ENCODE data around the gene LBX2. TPM values are rescaled to one million over a fixed set of nuclear protein-coding genes. Genes with fewer than 3 reads are reported as not detected.
A peak's percentile ranks its signal among the peaks of the same experiment; 100 is the strongest.

Gene LBX2
- total RNA-seq, 3 donors from 2014 or later: 0.22 to 0.24 TPM; not detected in 1

DNA sequence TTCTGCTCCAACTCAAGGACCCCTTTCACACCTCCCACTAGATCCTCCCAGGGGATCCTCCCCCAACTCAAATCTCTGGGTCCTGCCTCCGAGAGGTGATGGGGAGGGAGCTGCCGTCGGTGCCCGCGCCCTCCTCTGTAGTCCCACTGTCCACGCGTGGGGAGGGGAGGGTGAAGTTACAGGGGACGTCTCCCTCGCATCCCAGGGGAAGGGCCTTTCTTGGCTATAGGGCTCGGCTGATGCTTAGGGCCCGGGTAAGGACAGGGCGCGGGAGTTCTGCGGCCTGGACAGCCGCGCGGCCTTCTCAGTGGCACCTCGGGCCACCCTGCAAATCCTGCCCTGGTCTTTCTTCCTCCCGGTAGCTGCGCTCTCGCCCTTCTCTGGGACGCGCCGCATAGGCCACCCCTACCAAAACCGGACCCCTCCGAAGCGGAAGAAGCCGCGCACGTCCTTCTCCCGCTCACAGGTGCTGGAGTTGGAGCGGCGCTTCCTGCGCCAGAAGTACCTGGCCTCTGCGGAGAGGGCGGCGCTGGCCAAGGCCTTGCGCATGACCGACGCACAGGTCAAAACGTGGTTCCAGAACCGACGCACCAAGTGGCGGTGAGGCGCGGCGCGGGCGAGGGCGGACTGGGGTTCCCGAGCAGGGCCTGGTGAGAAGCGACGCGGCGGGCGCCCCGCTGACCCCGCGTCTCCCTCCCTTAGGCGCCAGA is 16.0 kb upstream of the LBX2 start:
- no peak for DNase-seq
- no peaks in the 10 kb centered on the region for H3K9me3 Mint-ChIP-seq
- peaks cover 20% of the 10 kb centered on the region for H3K4me1 Mint-ChIP-seq (ENCODE audit: low read depth)
- peak overlapping the region; percentile 63 for H3K4me3 Mint-ChIP-seq
- ATAC-seq: peak; percentile 18 to 28
- no peaks in the 10 kb centered on the region for H3K36me3 Mint-ChIP-seq (ENCODE audit: insufficient read depth)
- peaks cover 83% of the 10 kb centered on the region for H3K27me3 Mint-ChIP-seq (ENCODE audit: low read depth)

DNA sequence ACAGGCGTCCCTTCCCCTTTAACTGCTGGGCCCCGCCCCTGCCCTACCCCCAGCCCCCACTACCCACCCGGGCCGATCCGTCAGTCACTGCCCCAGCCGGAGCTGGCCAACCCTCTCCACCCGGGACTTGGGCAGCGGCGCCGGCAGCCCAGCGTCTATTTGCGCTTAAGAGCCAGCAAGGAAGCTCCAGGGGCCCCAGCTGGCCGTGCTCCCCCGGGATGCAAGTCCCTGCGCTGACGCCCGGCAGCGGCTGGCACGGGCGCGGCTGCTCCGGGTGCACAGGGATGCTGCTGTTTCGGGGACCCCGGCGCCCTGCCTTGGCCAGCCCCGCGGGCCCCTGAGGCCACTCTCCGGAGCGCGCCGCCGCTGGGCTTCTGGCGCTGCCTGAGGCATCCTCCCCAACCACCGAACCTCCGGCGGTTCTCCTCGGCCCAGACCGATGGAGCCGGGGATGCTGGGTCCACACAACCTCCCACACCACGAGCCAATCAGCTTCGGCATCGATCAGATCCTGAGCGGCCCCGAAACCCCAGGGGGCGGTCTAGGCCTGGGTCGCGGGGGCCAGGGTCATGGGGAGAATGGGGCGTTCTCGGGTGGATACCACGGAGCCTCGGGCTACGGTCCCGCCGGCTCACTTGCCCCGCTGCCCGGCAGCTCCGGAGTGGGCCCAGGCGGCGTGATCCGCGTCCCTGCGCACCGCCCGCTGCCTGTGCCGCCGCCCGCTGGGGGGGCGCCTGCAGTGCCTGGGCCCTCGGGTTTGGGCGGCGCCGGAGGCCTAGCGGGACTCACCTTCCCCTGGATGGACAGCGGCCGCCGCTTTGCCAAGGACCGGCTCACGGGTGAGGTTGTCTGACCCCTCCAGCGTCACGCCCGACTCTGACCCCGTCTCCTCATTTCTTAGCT is 15.2 kb upstream of the LBX2 start, which contains the start of gene TLX2:
TSS of gene TLX2 (plus strand) at position 83 of the 903 bp plus-strand sequence. CDS start at position 440, 357 bp downstream.
- Mint-ChIP-seq H3K9me3 (no peaks in the 10 kb centered on the region), H3K4me1 (ENCODE audit: low read depth) (peaks cover 20% of the 10 kb centered on the region), H3K4me3 (peak within 1 kb of the TSS; percentile 63), H3K27me3 (ENCODE audit: low read depth) (peaks cover 75% of the 10 kb centered on the region), H3K36me3 (ENCODE audit: insufficient read depth) (no peaks in the 10 kb centered on the region)
- ATAC-seq (peak; percentile 9 to 22), DNase-seq (no peak)

DNA sequence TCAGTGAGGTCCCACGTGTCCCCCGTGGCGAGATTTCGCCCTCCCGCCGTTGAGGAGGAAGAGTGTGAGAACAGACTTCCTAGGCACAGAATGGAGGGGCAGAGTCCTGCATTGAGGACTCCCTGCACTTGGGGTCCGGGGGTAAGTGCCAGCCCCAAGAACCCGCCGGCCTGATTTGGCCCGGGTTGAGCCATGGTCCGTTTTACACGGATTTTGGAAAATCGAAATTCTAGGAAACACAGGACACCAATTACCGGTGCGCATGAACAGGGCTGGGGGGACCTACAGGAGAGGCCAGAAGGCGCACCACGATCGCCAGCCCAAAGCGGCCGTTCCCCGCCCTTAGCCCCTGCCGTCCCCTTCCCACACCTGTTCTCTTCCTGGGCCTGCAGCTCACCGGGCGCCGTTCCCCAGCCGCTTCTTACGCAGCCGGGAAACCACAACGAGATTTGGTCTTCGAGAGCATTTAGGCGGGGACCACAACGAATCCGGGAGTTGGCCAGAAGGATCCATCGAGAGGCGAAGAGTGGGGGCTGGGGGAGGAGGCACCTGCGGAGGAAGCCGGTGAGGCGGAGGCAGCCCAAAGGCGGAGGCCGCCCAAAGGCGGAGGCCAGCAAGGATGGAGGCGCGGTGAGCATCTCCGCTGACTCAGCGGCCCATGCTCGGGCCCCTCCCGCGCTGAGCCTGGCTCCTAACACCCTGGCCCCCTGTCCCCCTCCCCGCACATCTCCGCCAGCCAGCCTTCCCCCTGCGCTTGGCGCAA is 14.4 kb upstream of the LBX2 start:
- Mint-ChIP-seq H3K9me3 (no peaks in the 10 kb centered on the region), H3K36me3 (ENCODE audit: insufficient read depth) (no peaks in the 10 kb centered on the region), H3K4me1 (ENCODE audit: low read depth) (peaks cover 21% of the 10 kb centered on the region), H3K27me3 (ENCODE audit: low read depth) (peaks cover 67% of the 10 kb centered on the region), H3K4me3 (peak overlapping the region; percentile 16)
- no peak for DNase-seq
- ATAC-seq: peak; percentile 19 to 26

DNA sequence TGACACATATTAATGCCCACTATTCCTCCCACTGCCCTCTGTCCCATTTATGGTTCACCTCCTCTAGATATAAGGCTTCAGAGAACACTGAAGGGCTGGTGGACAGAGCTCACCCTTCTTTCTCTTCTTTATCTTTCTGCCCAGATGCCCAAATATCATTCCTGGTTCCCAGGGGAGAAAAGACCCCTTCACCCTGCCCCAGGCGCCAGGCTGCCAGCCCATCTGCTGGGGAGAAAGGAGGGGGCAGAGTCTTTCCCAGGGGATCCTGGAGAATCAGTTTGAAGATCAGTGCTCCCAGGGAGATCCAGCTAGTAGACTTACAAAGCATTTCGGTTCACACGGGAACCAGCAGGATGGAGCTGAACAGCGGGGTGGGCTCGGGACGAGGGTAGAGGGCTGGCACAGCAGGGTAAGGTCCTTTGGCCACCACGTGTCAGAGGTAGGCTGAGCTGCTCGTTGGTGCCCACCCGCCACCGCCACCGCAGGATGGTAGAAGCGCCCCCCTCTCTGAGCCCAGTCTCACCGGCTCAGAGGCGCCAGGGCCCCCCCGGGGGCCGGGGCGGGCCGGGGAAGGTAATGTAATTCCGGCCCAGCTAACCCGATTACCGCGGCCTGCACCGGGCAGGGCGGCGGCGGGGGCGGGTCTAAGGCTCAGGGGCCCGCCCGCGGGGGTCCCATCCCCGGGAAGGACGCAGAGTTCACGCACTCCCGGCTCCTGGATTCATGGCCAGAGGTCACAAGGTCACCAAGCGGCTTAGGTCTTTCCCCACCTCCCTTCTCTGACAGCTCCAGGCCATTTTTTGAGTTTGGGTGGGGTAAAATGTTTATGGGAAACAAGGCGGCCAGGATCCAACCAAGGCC is 13.6 kb upstream of the LBX2 start:
- H3K4me3 Mint-ChIP-seq: peak overlapping the region; percentile 16
- H3K36me3 Mint-ChIP-seq (ENCODE audit: insufficient read depth): no peaks in the 10 kb centered on the region
- ATAC-seq (no peak), DNase-seq (no peak)
- peaks cover 29% of the 10 kb centered on the region for H3K4me1 Mint-ChIP-seq (ENCODE audit: low read depth)
- peaks cover 59% of the 10 kb centered on the region for H3K27me3 Mint-ChIP-seq (ENCODE audit: low read depth)
- no peaks in the 10 kb centered on the region for H3K9me3 Mint-ChIP-seq

DNA sequence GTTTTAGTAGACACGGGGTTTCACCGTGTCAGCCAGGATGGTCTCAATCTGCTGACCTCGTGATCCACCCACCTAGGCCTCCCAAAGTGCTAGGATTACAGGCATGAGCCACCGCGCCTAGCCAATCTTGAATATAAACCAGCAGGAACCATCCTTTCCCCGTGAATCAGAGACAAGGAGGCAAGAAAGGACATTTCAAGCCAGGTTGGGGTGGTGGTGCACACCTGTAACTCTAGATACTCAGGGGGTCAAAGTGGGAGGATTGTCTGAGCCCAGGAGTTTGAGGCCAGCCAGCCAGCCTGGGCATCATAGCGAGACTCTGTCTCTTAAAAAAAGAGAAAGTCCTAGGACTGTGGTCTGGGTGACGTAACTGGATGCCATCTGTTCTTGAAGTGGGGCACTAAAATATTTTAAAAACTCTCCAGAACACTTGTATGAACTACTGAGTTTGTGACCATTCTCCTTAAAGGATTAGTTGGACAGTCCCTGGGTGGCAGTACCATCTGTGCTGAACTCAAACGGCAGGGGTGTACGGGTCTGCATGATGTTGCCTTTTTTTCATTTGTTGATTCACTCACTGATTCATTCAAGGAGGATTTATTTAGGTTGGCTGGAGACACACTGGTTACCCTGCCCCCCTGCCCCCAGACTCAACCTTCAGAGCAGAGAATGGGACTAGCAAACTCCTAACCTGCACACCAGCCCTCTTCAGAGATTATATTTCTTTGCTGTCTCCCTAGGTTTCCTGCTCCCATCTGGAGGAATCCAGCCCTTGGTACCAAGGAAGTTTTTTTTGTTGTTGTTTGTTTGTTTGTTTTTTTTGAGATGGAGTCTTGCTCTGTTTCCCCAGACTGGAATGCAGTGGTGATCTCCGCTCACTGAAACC is 11.9 kb upstream of the LBX2 start:
- no peak for ATAC-seq
- H3K9me3 Mint-ChIP-seq: no peaks in the 10 kb centered on the region
- H3K4me1 Mint-ChIP-seq (ENCODE audit: low read depth): peaks cover 33% of the 10 kb centered on the region
- no peak for DNase-seq
- H3K4me3 Mint-ChIP-seq: no peak overlapping the region
- H3K27me3 Mint-ChIP-seq (ENCODE audit: low read depth): peaks cover 44% of the 10 kb centered on the region
- H3K36me3 Mint-ChIP-seq (ENCODE audit: insufficient read depth): peaks cover 4% of the 10 kb centered on the region

DNA sequence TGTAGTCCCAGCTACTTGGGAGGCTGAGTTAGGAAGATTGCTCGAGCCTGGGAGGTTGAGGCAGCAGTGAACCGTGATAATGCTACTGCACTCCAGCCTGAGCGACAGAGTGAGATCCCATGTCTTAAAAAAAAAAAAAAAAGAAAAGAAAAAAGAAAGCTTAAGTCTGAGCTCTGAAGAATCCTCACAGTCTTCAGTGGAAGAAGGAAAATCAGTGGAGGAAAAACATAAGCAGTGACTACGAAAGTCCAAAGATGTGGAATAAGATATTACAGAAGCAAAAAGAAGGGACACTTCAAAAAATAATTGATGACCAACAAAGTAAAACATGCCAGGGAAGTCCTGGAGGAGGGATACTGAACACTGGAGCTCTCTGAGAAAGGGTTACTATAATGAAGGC is 10.9 kb upstream of the LBX2 start:
- H3K4me1 Mint-ChIP-seq (ENCODE audit: low read depth): peaks cover 32% of the 10 kb centered on the region
- peaks cover 6% of the 10 kb centered on the region for H3K36me3 Mint-ChIP-seq (ENCODE audit: insufficient read depth)
- no peak overlapping the region for H3K4me3 Mint-ChIP-seq
- ATAC-seq: no peak
- no peak for DNase-seq
- peaks cover 36% of the 10 kb centered on the region for H3K27me3 Mint-ChIP-seq (ENCODE audit: low read depth)
- no peaks in the 10 kb centered on the region for H3K9me3 Mint-ChIP-seq

DNA sequence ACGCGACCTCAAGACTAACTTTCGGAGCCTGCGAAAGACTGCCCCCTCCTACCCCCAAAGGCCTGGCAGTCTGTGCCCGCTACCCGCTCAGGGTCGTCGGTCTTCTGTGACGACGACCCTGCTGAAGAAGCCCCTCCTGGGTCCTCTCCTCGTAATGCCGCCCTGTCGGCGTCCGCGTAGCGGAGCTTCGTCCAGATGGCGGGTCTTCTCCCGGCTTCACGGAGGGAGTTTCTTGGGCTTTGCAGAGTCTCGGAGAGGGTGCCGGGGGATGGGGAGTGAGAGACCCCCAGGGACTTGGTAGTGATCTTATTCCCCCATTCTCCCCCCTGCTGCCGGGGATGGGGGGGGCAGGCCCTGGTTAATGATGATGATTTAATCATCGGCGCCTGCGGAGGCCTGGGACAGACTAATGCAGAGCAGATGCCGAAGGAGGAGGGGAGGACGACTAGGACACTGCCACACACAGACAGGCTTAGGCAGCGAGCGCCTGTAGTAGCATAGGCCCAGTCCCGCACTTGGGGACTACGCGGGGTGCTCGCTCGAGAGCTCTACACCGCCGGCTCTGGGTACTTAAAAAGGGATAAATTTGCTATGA is 8.6 kb upstream of the LBX2 start:
- Mint-ChIP-seq H3K27me3 (ENCODE audit: low read depth) (peaks cover 40% of the 10 kb centered on the region), H3K9me3 (no peaks in the 10 kb centered on the region), H3K4me1 (ENCODE audit: low read depth) (peaks cover 42% of the 10 kb centered on the region), H3K4me3 (peak overlapping the region; percentile 99), H3K36me3 (ENCODE audit: insufficient read depth) (peaks cover 18% of the 10 kb centered on the region)
- ATAC-seq (peak; percentile 5 to 7), DNase-seq (no peak)

DNA sequence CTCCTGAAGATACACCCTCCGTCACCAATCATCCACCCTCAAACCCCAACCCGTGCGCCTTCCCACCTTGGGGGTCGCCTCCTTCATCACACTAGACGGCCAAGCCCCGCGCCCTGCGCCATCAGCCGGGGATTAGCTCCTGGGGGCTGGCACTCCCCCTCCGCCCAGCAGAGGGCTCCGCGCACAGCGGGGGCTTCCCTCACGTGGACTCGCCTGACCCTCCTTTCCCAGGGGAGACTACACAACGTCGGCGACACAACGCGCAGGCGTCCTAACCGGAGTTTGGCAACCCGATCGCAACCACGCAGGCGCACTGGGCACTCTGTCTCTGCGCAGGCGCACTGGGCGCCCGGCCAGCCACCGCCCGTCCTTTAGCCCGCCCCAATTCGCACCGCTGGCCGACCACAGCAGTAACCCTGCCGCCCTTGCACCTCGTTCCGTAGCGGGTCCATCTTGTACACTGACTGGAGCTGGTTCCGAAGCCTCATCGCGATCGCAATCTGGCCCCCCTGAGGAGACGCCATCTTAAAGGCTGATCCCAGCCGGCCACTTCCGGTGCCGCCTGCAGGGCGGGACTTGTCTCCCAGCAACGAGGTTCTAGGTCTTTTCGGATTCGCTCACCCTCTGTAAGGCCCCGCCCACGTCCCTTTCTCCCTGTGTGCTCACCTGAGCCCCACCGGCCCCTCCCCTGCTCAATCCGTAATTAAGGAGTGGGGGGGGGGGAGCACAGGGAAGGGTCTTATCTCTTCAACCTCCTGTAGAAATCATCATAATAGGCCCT is 7.9 kb upstream of the LBX2 start, which contains the start of gene PCGF1:
TSS of gene PCGF1 (minus strand) at position 551 of the 781 bp plus-strand sequence. CDS start at position 524, 27 bp downstream.
- H3K27me3 Mint-ChIP-seq (ENCODE audit: low read depth): peaks cover 41% of the 10 kb centered on the region
- ATAC-seq: peak; percentile 95 to 96
- DNase-seq: peak; percentile 99
- peak within 1 kb of the TSS; percentile 99 for H3K4me3 Mint-ChIP-seq
- H3K4me1 Mint-ChIP-seq (ENCODE audit: low read depth): peaks cover 43% of the 10 kb centered on the region
- peaks cover 18% of the 10 kb centered on the region for H3K36me3 Mint-ChIP-seq (ENCODE audit: insufficient read depth)
- H3K9me3 Mint-ChIP-seq: no peaks in the 10 kb centered on the region

DNA sequence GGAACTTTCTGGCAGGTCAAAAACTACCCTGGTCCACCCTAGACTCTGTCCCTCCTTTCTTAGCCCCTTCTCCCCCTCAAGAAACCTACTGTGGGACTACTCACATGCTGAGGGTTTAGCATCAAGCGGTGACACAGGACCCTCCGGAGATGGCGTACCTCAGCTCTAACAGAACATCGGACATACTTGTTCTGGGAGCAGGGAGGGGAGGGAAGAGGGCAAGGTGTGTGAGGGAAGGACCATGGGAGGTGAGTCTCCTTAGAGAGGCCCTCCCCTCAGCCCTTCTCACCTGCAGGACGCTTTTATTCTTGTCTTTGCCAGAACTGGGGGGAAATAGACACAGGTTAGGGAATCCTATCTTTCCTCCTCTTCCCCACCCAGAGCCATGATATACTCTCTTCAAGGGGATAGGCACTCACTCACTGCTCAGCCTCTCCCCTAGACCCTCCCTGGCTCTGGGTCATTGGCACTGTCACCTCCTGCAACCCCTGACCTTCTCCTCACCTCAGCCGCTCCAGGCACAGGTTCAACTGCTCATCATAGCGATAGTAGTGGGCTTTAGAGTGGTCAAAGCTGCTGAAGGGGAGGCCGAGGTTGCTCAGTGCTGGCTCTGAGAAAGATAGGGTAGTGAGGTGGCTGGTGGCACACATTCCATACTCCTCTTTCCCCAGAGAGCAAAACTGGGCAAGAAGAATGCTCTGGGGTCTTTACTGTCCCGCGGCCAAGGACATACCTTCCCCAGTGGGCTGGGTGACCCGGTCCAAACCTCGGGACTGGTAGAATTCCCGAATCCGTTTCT is 6.2 kb upstream of the LBX2 start:
- Mint-ChIP-seq H3K36me3 (ENCODE audit: insufficient read depth) (peaks cover 18% of the 10 kb centered on the region), H3K4me1 (ENCODE audit: low read depth) (peaks cover 47% of the 10 kb centered on the region)

DNA sequence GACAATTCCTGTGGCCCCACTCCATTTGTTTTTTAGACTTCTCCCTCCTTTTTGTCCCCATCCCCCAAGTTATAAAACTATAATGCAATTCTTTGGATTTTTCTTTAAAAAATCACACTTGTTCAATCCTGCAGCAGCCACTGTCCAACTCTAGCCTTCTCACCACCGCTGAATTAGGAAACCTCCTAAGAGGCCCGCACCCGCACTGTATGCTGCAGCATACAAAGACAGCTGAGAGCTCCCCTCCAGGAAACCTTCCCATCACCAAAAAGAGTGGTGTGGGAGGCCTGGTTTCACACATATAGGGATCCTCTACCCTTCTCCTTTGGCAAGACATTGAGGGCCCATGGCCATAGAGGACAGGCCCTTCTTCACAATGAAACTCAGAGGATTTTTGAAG is 5.2 kb upstream of the LBX2 start:
- peaks cover 52% of the 10 kb centered on the region for H3K4me1 Mint-ChIP-seq (ENCODE audit: low read depth)
- H3K27me3 Mint-ChIP-seq (ENCODE audit: low read depth): peaks cover 55% of the 10 kb centered on the region
- no peak for DNase-seq
- peaks cover 18% of the 10 kb centered on the region for H3K36me3 Mint-ChIP-seq (ENCODE audit: insufficient read depth)
- ATAC-seq: no peak
- peak overlapping the region; percentile 44 for H3K4me3 Mint-ChIP-seq
- H3K9me3 Mint-ChIP-seq: no peaks in the 10 kb centered on the region

More for the DNA sequence above, 6.2 kb upstream of the LBX2 start:
- ATAC-seq (no peak), DNase-seq (no peak)
- no peak overlapping the region for H3K4me3 Mint-ChIP-seq
- H3K27me3 Mint-ChIP-seq (ENCODE audit: low read depth): peaks cover 44% of the 10 kb centered on the region
- H3K9me3 Mint-ChIP-seq: no peaks in the 10 kb centered on the region
